GM12878 (cell line): ENCODE measurements around the gene POLR1A.

Experiments used
- CEBPB ChIP-seq, 2 experiments: fragments of 150-350 bp in 1 of 2; IDR thresholded peaks; 2 replicates each; pipeline ENCODE4 v1.6.1; 2012 to 2014; ENCODE audit warnings: low read depth in 2 of 2, low read length in 2 of 2, borderline replicate concordance in 1 of 2, inconsistent platforms in 1 of 2
- CHD2 ChIP-seq: IDR thresholded peaks from 2 replicates; pipeline ENCODE4 v1.6.1; 2011; ENCODE audit warnings: low read depth, low read length, improper control_type of control experiment, borderline replicate concordance
- HDAC2 ChIP-seq: fragments of 200-600 bp; sonication (generic); IDR thresholded peaks from 2 replicates; pipeline ENCODE4 v1.6.1; 2017
- JUND ChIP-seq: IDR thresholded peaks from 2 replicates; pipeline ENCODE4 v1.6.1; 2012; ENCODE audit warnings: low read depth, mild to moderate bottlenecking, low read length, improper control_type of control experiment, moderate library complexity
- NR2C2 ChIP-seq: IDR thresholded peaks from 2 replicates; pipeline ENCODE4 v1.6.1; 2011; ENCODE audit warnings: borderline replicate concordance, low read depth; ENCODE audit not compliant: control insufficient read depth, insufficient read length
- POLR2A ChIP-seq: IDR thresholded peaks from 2 replicates; pipeline ENCODE4 v1.6.1; 2011; ENCODE audit warnings: low read depth, mild to moderate bottlenecking, low read length
- RFX5 ChIP-seq: IDR thresholded peaks from 2 replicates; pipeline ENCODE4 v1.6.1; 2011; ENCODE audit warnings: low read depth, low read length, improper control_type of control experiment
- SIX5 ChIP-seq: IDR thresholded peaks from 2 replicates; pipeline ENCODE4 v1.6.1; 2011; ENCODE audit warnings: mild to moderate bottlenecking, low read depth, low read length, moderate library complexity; ENCODE audit not compliant: severe bottlenecking
- SP1 ChIP-seq: IDR thresholded peaks from one replicate; pipeline ENCODE4 v1.6.1; 2011; ENCODE audit warnings: low read depth, low read length
- YY1 ChIP-seq: IDR thresholded peaks from 2 replicates; pipeline ENCODE4 v1.6.1; 2011; ENCODE audit warnings: low read depth, mild to moderate bottlenecking, low read length
- ZNF274 ChIP-seq: IDR thresholded peaks from one replicate; pipeline ENCODE4 v1.8.0; 2011; ENCODE audit not compliant: insufficient read length, insufficient read depth
- ZNF687 ChIP-seq: fragments of 450-650 bp; IDR thresholded peaks from 2 replicates; pipeline ENCODE4 v1.6.1; 2017; ENCODE audit warnings: mild to moderate bottlenecking, moderate library complexity
- TF ChIP-seq, protein P1 (sequence below), 3 experiments: IDR thresholded peaks in 2 of 3; conservative IDR thresholded peaks in 1 of 3; 2 replicates each; pipeline ENCODE4 v1.5.1; 2011; ENCODE audit warnings: low read depth in 3 of 3, low read length in 3 of 3, mild to moderate bottlenecking in 3 of 3, control low read depth in 2 of 3, moderate library complexity in 2 of 3, inconsistent platforms in 1 of 3, mixed read lengths in 1 of 3; ENCODE audit not compliant: control insufficient read depth in 2 of 3, insufficient read depth in 1 of 3; ENCODE audit errors: extremely low read depth in 1 of 3

DNA sequence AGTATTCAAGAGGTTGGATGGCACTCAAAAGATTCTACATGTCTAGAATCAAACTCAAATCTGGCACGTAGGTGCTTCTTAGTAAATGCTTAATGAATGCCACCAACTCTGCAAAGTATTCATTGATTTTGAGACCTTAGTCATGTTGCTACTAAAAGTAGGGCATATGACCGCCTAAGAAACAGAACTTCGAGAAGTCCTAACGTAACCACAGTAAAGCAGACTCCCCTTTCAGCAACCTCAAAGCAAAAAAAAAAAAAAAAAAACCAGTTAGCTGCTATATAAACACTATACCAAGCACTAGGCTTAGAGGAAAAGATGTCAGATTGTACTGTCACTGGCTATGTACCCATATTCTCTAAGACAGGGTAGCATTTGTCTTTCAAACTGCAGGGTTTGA lies 34.3 kb upstream of the POLR1A start:
- no peak for TF ChIP-seq CHD2
- no peak for TF ChIP-seq CEBPB (IDR thresholded peaks at IDR 0.05; ENCODE audit: borderline replicate concordance in 1 of 2, low read depth in 2 of 2, low read length in 2 of 2)
- TF ChIP-seq JUND: no peak
- no peak for TF ChIP-seq HDAC2
- TF ChIP-seq RFX5: no peak
- no peak for TF ChIP-seq NR2C2
- TF ChIP-seq SIX5: no peak
- no peak for TF ChIP-seq POLR2A
- no peak for TF ChIP-seq ZNF687
- no peak for TF ChIP-seq SP1
- TF ChIP-seq YY1: no peak
- TF ChIP-seq, protein P1, sequence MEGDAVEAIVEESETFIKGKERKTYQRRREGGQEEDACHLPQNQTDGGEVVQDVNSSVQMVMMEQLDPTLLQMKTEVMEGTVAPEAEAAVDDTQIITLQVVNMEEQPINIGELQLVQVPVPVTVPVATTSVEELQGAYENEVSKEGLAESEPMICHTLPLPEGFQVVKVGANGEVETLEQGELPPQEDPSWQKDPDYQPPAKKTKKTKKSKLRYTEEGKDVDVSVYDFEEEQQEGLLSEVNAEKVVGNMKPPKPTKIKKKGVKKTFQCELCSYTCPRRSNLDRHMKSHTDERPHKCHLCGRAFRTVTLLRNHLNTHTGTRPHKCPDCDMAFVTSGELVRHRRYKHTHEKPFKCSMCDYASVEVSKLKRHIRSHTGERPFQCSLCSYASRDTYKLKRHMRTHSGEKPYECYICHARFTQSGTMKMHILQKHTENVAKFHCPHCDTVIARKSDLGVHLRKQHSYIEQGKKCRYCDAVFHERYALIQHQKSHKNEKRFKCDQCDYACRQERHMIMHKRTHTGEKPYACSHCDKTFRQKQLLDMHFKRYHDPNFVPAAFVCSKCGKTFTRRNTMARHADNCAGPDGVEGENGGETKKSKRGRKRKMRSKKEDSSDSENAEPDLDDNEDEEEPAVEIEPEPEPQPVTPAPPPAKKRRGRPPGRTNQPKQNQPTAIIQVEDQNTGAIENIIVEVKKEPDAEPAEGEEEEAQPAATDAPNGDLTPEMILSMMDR (IDR thresholded peaks at IDR 0.05 in 2 of 3, conservative IDR thresholded peaks at IDR 0.05 in 1 of 3; ENCODE audit: control insufficient read depth in 2 of 3, extremely low read depth in 1 of 3, insufficient read depth in 1 of 3, low read depth in 3 of 3, low read length in 3 of 3): no peak
- TF ChIP-seq ZNF274: no peak
